GM20000 (cell line): ENCODE data around the gene PGA5.
"Not testable (repeated sequence)": the region's sequence is repeated elsewhere in the genome, so short reads cannot be mapped to it uniquely, and the experiment has no call there.

Source experiments
- DNase-seq: peaks from one replicate; pipeline ENCODE4 v3.0.0; 2012; ENCODE audit warnings: low spot score
- TF ChIP-seq, protein P1 (sequence below): IDR thresholded peaks from 2 replicates; pipeline ENCODE4 v1.5.1; 2012; ENCODE audit warnings: mild to moderate bottlenecking, control low read depth; ENCODE audit errors: extremely low read depth, missing control alignments

The PGA5 gene

DNA sequence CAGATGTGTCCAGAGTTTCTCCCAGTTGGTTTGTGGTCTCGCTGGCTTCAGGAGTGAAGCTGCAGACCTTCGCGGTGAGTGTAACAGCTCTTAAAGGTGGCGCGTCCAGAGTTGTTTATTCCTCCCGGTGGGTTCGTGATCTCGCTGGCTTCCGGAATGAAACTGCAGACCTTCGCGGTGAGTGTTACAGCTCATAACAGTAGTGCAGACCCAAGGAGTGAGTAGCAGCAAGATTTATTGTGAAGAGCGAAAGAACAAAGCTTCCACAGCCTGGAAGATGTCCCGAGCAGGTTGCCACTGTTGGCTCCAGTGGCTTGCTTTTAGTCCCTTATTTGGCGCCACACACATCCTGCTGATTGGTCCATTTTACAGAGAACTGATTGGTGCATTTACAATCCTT is 39.5 kb upstream of the PGA5 start:
- DNase-seq: no peak
- TF ChIP-seq, protein P1, sequence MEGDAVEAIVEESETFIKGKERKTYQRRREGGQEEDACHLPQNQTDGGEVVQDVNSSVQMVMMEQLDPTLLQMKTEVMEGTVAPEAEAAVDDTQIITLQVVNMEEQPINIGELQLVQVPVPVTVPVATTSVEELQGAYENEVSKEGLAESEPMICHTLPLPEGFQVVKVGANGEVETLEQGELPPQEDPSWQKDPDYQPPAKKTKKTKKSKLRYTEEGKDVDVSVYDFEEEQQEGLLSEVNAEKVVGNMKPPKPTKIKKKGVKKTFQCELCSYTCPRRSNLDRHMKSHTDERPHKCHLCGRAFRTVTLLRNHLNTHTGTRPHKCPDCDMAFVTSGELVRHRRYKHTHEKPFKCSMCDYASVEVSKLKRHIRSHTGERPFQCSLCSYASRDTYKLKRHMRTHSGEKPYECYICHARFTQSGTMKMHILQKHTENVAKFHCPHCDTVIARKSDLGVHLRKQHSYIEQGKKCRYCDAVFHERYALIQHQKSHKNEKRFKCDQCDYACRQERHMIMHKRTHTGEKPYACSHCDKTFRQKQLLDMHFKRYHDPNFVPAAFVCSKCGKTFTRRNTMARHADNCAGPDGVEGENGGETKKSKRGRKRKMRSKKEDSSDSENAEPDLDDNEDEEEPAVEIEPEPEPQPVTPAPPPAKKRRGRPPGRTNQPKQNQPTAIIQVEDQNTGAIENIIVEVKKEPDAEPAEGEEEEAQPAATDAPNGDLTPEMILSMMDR: no peak

DNA sequence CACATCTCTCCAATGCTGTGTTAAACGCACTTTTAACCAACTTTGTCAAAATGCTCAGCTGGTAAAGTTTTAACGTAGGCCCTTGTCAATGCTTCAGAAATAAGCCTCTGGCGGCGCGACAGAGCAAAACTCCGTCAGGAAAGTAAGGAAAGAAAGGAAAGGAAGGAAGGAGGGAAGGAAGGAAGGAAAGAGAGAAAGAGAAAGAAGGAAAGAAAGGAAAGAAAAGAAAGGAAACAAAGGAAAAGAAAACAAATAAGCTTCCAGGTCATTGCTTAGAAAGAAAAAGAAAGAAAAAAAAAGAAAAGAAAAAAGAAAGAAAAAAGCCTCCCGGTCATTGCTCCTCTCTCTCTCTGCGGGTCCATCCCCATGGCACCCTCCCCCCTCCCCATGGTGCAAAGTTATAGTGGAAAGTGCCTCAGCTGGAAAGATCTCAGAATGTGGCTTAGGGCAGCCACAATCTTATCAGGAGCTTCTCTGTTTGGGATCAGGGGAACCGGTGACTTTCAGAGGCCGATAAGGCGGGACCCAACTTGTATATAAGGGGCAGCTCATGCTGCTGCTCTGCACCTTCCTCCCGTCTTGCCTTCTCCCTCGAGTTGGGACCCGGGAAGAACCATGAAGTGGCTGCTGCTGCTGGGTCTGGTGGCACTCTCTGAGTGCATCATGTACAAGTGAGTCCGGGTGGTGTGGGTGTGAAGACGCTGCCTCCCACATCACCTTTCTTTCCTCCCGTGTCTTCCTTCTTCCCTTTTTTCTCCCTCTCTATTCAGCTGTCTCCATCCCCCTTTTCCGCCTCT is 37.8 kb upstream of the PGA5 start, which contains the start of gene PGA3:
Gene PGA3, plus strand, starts transcription at position 566 of the 797 bp plus-strand sequence. Its CDS starts 50 bp downstream, at position 616.
- not testable (repeated sequence) for DNase-seq

DNA sequence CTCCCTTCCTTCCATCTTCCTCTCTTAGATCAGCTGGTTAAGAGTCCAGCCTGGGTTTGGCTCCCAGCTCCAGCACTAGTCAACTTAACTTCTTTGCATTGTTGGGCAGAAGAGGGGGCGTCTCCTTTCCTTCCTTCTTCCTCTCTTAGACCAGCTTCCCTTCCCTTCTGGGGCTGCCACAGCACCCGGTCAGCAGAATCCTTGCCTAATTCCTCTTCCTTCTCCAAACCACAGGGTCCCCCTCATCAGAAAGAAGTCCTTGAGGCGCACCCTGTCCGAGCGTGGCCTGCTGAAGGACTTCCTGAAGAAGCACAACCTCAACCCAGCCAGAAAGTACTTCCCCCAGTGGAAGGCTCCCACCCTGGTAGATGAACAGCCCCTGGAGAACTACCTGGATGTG is 37.1 kb upstream of the PGA5 start:
- DNase-seq: not testable (repeated sequence)

DNA sequence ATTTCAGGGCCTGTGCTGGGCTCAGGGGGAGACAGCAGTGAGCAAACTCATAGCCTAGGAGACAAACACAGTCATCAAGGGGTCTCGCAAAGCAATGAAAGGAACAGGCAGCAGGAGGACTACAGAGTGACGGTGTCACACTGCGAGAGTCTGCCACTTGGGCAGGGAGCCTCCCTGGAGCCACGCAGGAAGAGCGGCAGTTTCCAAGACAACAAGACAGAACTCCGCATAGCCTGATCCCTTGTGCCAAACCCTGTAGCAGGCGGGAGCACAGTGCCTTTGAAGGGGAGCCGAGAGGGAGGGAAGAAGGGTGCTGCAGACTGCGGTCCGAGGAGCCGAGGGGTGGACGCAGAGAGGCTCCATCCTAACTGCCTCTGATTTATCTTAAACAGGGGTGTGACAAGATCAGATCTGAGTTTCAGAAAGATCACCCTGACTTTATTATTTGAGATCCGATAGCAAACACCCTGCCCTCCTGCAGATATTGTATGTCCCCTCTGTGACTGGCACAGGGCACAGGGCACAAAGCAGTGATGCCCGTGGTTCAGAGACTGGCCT is 36.4 kb upstream of the PGA5 start:
- DNase-seq: not testable (repeated sequence)

DNA sequence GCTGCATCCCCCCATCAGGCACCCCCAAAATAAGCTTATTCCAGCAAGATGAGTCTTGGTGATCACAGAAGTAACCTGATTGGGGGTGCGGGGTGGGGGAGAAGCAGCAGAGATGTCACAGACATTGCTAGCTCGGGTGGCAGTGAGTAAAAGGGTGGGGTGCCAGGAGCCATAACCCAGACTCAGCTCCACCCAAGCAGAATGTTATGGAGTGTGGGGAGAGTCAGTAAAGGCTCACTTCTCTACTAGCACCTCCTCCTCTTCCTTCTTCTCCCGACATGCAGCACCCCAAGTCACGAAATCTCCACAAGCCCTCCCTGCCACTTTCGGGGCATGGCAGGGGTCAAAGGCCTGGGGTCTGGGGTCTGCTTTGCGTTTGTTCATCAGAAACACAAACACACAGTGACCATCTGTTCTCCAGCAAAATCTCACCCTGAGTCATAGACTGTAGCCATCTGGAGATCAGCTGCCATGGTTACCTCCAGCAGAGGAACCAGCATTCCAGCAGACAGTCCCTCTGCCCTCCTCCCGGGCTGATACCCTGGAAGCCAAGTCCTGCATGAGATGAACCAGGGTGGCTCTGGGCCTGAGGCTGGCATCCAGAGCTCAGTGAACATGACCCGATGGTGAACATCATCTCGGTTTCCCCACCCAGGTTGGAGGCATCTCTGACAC is 33.2 kb upstream of the PGA5 start:
- DNase-seq: not testable (repeated sequence)

DNA sequence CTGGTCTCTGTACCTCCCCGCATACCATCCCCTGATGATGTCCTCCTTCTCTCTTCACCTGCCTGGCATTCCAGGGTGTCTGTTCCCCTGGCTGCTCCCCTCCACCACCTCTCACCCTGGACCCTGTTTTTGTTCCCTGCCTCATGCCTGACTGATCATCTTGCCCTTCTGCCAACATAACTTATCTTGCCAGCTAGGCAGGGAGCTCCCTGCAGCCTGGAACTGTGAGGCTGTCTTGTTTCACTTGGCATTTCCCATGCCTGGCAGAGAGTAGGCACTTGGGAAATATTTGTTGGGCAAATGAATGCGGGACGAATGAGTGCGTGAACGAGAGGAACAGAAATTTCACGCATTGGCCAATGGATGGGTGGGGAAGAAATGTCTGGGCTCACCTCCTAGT is 30.3 kb upstream of the PGA5 start:
- not testable (repeated sequence) for DNase-seq

DNA sequence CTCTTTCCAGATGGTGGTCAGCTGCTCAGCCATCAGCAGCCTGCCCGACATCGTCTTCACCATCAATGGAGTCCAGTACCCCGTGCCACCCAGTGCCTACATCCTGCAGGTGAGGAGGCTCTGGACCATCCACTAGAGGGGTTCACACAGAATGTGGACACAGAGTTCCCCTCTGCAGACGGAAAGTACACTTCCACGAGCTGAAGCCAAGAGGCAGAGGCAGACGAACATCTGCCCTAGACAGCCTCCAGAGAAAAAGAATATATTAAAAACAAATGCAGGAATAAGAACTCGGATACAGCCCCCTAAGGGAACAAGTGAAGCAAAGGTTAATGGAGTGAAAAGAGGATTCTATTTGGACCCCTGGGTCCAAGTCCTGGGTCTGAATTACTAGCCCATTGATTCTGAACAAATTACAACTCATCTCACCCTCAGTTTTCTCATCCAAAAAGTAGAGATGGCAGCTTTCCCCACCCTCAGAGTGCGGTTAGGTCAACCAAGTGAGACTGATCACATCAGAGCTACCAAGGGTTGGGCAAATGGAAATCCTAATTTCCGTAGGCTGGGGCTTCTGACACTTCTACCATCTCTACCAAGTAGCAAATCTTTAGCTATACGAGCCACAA is 29.5 kb upstream of the PGA5 start:
- not testable (repeated sequence) for DNase-seq

DNA sequence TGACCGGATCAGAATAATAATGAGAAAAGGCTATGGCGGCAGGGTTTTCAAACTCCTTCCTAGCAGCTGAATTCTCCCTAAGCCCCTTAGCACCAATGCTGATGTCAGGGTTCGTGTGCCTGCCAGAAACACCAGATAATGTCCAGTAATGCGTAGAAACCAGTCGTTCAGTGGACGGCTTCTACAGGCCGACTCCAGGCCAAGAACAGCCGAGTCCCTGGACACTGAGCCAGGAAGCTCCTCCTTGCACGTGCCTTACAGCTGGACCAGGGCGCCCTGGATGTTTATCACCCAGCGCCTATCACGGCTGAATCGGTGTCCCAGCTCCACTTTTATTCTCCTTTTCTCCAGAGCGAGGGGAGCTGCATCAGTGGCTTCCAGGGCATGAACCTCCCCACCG is 28.8 kb upstream of the PGA5 start:
- not testable (repeated sequence) for DNase-seq

DNA sequence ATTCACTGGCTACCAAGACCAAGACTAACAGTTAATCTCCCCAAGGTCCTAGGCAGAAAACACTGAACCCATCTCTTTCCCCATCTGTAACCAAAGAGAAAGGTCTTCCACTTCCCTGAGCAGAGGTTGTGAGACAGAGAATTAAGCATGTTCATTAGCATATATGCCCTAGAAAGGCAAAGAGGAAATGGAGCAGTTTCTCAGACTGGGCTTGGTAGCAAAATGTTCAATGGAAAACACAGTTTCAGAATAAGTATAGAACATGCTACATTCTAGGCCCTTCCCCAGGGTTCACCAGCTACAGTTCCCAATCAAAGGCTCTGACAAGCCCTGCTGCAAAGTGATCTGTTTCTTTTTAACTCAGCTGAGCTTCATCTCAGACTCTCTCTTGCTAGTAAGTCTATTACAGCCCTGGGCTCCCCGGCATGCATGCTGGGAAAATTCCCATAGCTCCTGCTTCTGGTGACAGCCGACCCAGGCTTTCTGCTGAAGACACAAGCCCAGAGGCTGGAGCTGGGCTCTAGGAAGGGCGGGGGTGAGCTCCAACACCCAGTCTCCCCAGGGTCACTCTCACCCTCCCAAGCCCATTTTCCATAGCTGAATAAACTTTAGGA is 27.2 kb upstream of the PGA5 start:
- not testable (repeated sequence) for DNase-seq

DNA sequence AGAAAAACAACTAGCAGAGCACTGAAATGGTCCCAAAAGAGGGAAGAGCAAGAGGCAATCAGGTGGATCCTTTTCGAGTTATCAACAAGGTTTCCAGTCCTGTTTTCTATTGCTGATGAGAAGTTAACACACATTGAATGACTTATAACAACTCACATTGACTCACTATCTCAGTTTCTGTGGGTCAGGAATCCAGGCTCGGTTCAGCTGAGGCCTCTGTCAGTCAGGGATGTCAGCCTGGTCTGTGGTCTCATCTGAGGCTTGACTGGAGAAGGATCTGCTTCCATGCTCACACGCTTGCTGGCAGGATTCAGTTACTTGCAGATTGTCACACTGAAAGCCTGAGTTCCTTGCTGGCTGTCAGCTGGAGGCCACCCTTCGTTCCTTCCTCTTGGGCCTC is 22.7 kb upstream of the PGA5 start:
- not testable (repeated sequence) for DNase-seq

DNA sequence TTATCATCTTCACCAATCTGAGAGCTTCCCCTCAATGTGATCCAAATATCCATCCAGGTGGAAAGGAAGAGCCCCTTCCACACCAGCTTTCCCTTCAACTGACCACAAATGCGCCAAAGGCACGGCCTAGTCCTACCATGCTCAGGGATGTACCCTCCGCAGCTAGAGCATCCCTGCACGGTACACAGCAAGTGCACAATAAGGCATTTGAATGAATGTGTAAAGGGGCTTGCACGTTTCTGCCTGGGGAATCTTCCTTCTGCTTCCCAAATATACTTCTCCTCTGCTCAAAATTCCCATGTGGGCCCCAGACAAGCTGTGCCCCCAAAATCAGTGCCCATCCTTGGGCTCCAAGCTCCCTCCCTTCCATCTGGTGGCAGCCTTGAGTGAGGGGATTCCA is 22.0 kb upstream of the PGA5 start:
- DNase-seq: not testable (repeated sequence)

DNA sequence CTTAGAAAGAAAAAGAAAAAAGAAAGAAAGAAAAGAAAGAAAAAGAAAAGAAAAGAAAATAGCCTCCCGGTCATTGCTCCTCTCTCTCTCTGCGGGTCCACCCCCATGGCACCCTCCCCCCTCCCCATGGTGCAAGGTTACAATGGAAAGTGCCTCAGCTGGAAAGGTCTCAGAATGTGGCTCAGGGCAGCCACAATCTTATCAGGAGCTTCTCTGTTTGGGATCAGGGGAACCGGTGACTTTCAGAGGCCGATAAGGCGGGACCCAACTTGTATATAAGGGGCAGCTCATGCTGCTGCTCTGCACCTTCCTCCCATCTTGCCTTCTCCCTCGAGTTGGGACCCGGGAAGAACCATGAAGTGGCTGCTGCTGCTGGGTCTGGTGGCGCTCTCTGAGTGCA is 18.9 kb upstream of the PGA5 start, which contains the start of gene PGA4:
Gene PGA4, plus strand, starts transcription at position 301 of the 400 bp plus-strand sequence. Its CDS starts 54 bp downstream, at position 355.
- not testable (repeated sequence) for DNase-seq

DNA sequence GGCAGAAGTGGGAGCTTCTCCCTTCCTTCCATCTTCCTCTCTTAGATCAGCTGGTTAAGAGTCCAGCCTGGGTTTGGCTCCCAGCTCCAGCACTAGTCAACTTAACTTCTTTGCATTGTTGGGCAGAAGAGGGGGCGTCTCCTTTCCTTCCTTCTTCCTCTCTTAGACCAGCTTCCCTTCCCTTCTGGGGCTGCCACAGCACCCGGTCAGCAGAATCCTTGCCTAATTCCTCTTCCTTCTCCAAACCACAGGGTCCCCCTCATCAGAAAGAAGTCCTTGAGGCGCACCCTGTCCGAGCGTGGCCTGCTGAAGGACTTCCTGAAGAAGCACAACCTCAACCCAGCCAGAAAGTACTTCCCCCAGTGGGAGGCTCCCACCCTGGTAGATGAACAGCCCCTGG is 18.3 kb upstream of the PGA5 start:
- DNase-seq: not testable (repeated sequence)

DNA sequence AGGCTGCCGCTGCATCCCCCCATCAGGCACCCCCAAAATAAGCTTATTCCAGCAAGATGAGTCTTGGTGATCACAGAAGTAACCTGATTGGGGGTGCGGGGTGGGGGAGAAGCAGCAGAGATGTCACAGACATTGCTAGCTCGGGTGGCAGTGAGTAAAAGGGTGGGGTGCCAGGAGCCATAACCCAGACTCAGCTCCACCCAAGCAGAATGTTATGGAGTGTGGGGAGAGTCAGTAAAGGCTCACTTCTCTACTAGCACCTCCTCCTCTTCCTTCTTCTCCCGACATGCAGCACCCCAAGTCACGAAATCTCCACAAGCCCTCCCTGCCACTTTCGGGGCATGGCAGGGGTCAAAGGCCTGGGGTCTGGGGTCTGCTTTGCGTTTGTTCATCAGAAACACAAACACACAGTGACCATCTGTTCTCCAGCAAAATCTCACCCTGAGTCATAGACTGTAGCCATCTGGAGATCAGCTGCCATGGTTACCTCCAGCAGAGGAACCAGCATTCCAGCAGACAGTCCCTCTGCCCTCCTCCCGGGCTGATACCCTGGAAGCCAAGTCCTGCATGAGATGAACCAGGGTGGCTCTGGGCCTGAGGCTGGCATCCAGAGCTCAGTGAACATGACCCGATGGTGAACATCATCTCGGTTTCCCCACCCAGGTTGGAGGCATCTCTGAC is 14.4 kb upstream of the PGA5 start:
- not testable (repeated sequence) for DNase-seq

DNA sequence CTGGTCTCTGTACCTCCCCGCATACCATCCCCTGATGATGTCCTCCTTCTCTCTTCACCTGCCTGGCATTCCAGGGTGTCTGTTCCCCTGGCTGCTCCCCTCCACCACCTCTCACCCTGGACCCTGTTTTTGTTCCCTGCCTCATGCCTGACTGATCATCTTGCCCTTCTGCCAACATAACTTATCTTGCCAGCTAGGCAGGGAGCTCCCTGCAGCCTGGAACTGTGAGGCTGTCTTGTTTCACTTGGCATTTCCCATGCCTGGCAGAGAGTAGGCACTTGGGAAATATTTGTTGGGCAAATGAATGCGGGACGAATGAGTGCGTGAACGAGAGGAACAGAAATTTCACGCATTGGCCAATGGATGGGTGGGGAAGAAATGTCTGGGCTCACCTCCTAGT is 11.5 kb upstream of the PGA5 start:
- DNase-seq: not testable (repeated sequence)

DNA sequence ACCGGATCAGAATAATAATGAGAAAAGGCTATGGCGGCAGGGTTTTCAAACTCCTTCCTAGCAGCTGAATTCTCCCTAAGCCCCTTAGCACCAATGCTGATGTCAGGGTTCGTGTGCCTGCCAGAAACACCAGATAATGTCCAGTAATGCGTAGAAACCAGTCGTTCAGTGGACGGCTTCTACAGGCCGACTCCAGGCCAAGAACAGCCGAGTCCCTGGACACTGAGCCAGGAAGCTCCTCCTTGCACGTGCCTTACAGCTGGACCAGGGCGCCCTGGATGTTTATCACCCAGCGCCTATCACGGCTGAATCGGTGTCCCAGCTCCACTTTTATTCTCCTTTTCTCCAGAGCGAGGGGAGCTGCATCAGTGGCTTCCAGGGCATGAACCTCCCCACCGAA is 9.9 kb upstream of the PGA5 start:
- not testable (repeated sequence) for DNase-seq

DNA sequence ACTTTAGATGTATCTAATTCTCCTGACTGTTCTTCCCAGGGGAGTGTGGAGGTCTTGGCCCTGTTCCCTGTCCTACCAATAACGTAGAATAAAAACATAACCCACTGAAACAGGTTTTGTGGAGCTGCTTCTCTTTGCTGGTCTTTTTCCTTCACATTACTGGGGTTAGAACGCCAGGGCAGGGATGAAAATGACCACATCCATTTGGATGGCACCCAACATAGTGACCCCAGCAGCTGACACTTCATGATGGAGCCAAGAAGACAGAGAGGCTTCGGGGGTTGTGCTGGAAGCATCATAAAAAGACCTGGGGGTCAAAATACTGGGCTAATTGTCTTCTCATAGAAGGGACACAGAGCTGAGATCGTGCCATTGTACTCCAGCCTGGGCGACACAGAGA is 9.4 kb upstream of the PGA5 start:
- DNase-seq: not testable (repeated sequence)

DNA sequence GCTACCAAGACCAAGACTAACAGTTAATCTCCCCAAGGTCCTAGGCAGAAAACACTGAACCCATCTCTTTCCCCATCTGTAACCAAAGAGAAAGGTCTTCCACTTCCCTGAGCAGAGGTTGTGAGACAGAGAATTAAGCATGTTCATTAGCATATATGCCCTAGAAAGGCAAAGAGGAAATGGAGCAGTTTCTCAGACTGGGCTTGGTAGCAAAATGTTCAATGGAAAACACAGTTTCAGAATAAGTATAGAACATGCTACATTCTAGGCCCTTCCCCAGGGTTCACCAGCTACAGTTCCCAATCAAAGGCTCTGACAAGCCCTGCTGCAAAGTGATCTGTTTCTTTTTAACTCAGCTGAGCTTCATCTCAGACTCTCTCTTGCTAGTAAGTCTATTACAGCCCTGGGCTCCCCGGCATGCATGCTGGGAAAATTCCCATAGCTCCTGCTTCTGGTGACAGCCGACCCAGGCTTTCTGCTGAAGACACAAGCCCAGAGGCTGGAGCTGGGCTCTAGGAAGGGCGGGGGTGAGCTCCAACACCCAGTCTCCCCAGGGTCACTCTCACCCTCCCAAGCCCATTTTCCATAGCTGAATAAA is 8.3 kb upstream of the PGA5 start:
- not testable (repeated sequence) for DNase-seq

DNA sequence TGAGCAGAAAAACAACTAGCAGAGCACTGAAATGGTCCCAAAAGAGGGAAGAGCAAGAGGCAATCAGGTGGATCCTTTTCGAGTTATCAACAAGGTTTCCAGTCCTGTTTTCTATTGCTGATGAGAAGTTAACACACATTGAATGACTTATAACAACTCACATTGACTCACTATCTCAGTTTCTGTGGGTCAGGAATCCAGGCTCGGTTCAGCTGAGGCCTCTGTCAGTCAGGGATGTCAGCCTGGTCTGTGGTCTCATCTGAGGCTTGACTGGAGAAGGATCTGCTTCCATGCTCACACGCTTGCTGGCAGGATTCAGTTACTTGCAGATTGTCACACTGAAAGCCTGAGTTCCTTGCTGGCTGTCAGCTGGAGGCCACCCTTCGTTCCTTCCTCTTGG is 3.8 kb upstream of the PGA5 start:
- DNase-seq: not testable (repeated sequence)
